OCI-LY7 (cell line): Measurements from ENCODE around the gene EPHA6.

Experiments
- EZH2phosphoT487 ChIP-seq: fragments of 200-600 bp; sonication (generic); IDR thresholded peaks from 2 replicates; pipeline ENCODE4 v1.6.1; 2018; ENCODE audit warnings: low read depth, borderline replicate concordance, mild to moderate bottlenecking, mixed run types, antibody characterized with exemption, low read length, moderate library complexity, mixed read lengths
- TF ChIP-seq, protein P1 (sequence below): fragments of 200-600 bp; sonication (generic); conservative IDR thresholded peaks from 2 replicates; pipeline ENCODE4 v1.5.1; 2014; ENCODE audit warnings: mild to moderate bottlenecking, antibody characterized with exemption, low read length, moderate library complexity, mixed read lengths

DNA sequence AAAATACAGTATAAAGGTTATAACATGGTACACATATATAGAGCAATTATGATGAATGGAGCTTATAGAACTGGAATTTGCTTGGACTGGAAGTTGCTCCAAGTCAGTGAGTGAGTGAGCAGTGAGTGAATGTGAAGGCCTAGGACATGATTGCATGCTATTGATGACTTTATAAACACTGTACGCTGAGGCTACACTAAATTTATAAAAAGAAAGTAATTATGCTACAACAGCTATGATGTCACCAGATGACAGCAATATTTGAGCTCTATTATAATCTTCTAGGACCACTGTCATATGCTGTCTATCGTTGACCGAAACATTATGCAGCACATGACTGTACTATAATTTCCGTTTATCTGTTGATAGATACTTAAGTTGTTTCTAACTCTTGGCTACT, 463.3 kb downstream of the EPHA6 start:
- TF ChIP-seq, protein P1, sequence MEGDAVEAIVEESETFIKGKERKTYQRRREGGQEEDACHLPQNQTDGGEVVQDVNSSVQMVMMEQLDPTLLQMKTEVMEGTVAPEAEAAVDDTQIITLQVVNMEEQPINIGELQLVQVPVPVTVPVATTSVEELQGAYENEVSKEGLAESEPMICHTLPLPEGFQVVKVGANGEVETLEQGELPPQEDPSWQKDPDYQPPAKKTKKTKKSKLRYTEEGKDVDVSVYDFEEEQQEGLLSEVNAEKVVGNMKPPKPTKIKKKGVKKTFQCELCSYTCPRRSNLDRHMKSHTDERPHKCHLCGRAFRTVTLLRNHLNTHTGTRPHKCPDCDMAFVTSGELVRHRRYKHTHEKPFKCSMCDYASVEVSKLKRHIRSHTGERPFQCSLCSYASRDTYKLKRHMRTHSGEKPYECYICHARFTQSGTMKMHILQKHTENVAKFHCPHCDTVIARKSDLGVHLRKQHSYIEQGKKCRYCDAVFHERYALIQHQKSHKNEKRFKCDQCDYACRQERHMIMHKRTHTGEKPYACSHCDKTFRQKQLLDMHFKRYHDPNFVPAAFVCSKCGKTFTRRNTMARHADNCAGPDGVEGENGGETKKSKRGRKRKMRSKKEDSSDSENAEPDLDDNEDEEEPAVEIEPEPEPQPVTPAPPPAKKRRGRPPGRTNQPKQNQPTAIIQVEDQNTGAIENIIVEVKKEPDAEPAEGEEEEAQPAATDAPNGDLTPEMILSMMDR, result no peak
- no peak for TF ChIP-seq EZH2phosphoT487
